Dermis blood vessel endothelial cell (primary cell): ENCODE data around the gene PREX1. TPM values are rescaled to one million over a fixed set of nuclear protein-coding genes. Genes with fewer than 3 reads are reported as not detected.

Experiments used
- DNase-seq: peaks from one replicate; pipeline ENCODE4 v3.0.0; 2010
- total RNA-seq: library from RNA; depleted of rRNA; stranded (reverse); fragments of >200 nt; gene quantifications from 2 replicates; pipeline ENCODE4 v1.2.3, GENCODE V29; 2014

The PREX1 gene
- total RNA-seq, 1 donor from 2014 or later: 63.1 TPM

DNA sequence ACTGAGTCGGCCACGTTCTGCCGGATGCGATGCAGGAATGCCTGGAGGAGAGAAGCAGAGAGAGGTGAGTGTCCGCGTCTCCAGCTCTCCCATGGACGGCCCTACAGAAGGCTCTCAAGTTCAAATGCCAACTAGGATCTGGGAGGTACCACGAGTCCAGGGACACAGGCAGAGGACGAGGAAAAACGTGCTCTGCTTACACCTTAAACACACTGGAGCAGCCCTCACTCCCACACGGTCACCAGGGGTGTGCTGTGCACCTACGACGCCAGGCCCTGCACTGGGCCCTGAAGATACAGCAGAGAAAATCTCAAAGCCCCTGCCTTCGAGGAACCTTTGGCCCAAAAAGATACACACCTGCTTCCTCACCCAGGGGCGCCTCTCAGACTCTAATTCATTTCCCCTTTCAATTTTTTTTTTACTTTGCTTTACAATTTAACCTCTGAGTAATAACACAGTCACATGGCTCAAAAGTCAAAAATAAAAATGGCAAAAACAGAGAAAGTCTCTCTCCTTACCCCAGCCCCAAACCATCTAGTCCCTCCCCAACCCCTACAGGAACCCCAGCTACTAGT lies 79.9 kb downstream of the PREX1 start:
- no peak for DNase-seq

DNA sequence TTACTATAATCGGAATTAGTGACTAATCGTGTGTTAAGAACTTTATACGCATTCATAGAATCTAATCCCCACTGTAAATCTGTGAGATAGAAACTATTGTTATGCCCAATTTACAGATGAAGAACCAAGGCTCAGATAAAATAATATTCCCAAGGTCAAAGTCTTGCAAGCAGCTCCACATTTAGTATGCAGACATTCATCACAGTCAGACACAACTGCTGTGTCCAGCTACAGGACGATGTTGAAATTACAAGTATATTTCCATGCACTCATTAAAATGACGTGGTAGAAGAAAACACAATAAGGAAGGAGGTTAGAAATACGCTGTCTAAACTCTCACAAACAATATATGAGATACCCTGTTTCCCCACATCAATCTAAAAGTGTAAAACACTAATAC lies 82.5 kb downstream of the PREX1 start:
- DNase-seq: peak; percentile 39

DNA sequence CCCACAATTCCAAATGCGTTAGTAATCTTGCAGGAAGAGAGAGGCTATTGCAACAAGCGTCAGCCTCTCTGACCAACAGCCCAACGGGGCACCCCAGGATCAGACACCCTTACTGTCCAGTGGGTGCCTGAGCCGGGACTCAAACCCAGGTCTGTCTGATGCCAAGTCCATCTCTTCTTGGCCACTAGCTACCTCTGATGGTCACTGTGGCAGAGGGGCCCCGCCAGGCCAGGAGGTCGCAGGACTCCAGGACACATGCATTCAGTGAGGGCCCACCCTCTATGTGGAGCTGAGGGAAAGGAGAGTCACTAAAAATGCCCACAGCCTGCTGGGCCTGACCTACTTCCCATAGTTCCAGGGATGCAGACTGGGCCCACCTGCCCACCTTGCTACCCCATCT lies 83.3 kb downstream of the PREX1 start:
- no peak for DNase-seq

DNA sequence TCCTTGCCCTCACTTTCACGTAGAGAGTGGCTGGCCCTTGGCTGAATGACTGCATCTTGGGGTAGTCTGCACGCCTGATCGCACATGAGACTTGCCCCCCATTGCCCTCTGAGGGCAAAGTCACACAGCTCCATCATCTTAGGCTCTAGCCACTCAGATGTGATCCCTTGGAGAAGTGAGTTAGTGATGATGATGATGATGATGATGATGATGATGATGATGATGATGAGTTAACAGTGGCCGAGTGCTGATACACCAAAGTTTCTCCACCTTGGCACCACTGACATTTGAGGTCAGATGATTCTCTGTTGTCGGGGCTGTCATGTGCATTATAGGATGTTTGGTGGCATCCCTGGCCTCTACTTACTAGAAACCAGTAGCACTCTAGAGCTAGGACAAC lies 84.0 kb downstream of the PREX1 start:
- DNase-seq: no peak

DNA sequence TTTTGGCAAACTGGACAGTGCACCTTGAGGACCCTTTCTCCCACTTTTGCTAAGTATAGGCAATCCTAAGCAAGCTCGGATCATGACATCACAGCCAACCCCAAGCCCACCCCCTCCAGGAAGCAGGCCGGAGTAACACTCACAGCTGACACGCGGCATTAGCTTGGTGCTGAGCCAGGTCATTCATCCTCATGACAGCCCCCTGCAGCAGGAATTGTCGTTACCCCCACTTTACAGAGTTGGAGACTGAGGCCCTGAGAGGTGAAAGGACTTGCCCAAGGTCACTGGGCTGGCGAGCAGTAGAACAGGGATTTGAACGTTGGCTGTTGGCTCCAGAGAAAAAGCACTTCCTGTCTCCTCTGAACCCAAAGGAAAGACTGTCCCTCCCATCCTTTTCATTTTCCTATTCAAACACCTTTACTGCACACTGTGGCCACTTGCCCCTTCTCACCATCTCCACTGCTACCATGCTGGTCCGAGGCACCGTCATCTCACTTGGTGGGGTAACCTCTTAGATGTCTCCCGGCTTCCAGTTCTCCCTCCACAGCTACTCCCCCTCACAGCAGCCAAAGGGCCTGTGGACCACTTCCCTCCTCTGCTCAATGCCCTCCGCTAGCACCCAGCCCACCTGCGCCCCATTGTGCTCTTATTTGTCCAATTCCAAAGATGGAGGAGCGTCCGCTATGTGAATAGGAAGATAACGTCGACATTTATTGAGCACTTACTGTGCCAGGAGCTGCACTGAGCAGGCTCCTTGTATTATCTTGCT lies 84.7 kb downstream of the PREX1 start:
- peak; percentile 45 for DNase-seq

DNA sequence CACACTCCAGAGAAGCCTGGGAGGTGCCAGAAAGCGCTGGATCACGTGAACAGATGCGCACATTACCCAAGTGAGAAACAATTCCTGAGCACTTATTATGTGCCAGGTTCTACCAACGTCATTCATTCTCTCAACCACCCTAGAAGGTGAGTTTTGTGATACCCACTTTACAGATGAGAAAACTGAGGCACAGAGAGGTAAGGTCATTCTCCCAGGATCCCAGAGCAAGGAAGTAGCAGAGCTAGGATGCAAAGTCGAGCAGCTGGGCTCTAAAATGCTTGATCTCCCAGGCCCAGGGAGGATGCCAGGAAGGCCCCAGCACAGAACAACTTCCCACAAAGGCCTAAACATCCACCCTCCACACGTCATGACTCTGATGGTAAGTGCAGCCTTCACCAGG lies 85.6 kb downstream of the PREX1 start:
- no peak for DNase-seq

DNA sequence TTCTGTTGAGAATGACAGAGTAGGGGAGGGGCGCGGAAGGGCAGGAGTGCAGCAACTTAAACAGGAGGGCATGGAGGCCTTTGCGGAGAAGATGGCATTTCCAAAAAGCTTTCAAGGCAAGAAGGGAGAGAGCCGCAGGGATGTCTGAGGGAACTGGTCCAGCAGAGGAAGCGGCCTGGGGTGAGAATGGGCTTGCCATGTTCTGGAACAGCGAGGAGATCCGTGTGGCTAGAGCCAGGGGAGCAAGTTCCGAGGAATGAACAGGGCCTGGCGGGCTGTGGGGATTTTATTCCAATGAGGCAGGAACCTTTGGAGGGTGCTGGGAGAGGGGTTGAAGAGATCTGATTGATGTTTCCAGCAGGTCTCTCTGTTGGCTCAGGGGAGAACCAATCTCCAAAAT lies 86.1 kb downstream of the PREX1 start:
- DNase-seq: no peak

DNA sequence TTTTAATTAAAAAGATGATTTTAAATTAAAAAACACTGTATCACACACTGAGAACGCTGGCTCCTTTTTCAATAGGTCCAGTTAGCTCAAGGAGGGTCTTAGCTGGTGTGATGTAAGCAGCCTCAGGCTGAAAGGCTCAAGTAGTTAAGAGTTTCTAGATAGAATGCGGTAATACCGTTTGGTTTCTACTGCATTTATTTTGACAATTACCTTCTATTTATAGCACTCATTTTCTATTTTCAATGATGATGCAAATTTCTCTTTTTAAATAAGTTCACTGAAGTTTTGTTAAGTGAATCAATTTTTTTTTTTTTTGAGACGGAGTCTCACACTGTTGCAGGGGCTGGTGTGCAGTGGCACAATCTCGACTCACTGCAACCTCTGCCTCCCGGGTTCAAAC lies 87.1 kb downstream of the PREX1 start:
- no peak for DNase-seq

DNA sequence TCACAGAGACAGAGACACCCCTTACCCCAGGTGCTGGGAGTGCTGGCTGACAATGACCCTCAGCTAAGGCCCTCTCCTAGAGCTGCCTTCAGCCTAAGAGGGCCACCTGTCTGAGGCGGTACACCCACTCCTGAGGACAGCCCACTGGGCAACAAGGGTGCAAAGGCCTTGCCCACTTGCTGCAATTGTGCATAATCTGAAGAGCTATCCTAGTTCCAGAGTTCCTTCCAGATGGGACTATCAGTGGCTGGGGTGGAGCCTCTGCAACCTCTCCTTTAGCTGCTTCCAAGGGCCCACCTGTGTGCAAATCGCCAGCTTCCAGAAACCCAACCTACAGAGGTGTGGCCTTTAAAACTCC lies 87.5 kb downstream of the PREX1 start:
- DNase-seq: no peak

DNA sequence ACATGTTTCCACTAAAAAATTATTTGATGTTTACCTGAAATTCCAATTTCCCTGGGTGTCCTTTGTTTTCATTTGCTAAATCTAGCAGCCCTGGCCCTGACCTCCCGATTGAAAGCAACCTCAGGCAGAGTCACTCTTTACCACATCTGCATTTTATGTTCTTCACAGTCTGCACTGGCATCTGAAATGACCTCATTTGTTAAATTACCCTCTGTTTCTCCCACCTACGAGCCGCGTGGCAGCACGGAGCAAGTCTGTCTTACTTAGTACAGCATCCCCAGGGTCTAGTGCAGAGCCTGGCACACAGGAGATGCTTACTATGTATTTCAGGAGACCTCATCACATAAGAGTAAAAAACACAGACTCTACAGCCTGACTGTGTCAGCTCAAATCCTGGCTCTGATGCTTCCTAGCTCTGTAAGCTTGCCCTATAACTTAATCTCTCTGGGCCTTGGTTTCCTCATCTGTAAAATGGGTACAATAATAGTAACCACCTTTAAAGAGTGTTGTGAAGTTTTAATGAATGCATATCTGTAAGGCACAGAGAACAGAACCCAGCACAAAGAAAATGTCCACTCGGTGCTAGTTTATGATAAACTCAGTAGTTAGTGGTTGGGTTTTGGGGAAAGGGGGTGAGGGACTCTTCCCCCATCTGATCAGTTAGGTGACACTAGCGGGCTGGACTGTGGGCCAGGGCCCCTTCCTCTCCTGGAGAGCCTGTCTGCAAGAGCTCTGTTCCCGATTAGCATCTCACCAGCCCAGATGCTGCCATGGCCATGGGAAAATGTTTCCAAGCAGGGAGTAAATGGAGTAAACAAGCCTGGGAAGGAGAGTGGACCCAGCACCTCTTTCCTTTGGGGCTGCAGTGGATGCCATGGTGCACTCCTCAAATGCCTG lies 88.2 kb downstream of the PREX1 start:
- no peak for DNase-seq

DNA sequence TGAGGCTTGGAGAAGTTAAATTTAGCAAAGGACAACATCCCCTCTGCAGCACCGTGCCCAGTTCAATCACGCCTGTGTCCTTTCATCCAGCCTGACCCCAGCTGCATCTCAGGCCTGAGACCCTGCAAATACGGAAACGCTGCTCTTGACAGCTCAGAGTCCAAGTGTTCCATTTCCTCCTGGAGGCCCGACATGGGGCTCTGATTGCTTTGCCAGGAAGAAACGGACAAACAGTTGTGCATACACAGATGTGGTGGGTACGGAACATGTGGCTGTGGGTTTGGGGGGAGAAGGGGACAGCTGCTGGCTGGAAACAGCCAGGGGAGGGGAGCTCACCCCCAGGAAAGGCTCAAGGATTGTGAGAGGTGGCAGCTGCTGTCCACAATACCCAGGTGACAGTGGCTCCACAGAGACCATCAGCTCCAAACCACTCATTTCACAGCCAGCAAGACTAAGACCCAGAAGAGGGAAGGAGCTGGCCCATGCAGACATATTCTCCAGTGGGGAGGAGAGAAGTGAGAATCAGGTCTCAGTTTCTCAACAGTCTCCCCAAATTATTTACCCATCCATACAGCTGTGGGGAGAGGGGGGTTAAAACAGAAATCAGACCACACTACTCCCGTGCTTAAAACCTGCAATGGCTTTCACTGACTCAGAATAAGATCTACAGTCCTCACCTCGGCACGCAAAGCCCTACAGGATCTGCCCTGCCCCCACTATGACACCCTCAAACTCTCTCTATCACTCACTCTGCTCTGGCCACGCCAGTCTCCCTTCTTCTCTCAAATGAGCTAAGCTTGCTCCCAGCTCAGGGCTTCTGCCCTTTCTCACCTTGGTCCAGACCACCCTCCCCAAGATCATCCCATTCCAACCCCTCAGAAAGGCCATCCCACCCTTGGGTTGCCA lies 89.1 kb downstream of the PREX1 start:
- peak; percentile 67 for DNase-seq

DNA sequence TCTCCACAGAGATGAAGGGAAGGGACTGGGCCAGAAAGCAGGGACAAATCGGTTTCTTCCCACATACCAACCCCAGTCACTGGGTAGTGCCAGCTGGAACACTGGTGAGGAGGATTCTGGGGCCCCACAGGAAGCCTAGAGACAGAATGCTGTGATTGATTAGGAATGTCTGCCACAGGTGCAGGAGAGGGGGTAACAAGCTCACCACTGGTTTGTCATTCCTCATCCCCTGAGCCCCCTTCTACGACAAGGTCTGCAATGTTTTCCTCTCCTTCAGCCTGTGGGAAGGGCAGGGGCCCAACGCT lies 89.8 kb downstream of the PREX1 start:
- DNase-seq: no peak

DNA sequence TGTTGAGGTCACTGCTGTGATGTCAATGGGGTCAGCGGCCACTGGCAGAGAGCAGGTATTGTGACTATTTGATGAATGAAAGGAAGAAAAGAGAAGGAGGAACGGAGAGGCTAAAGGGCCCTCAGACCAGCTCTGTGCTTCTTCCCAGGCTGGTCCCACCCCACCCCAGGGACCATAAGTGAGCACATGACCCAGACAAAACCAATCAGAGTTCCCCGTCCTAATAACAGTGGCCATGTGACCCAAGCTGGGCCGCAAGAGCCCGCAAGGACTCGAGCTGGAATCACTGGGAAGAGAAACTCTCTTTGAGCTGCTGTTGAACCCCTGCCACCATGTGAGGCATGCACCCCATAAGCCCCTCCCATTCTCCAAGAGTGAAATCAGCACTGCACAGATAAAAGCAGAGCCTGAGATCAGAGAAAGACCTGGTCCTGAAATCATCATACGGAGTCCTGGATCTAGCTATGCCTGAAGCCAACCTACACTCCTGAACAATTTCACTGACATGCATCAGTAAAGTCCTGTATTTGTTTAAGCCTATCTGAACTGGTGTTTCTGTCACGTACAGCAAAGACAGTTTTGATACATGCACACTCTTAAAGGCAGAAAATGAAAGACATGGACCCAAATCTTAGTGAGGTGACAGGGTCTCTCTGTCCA lies 90.2 kb downstream of the PREX1 start:
- DNase-seq: no peak

DNA sequence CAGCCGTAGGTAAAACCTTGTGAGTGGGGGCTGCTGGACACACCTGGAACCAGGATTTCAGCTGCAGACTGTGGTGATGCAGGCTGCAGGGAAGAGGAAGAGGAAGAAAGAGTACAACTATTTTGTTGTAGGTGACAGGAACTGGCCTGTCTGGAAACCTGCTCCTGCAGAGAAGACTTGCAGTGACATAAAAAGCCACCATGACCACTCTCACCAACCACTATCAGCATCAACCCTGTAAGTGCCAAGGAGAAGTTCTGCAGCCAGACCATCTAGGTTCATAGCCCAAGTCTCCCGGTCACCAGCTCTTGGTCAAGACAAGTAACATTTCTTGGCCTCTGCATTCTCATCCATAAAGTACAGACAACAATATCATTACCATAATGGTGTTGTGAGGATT lies 91.2 kb downstream of the PREX1 start:
- no peak for DNase-seq

DNA sequence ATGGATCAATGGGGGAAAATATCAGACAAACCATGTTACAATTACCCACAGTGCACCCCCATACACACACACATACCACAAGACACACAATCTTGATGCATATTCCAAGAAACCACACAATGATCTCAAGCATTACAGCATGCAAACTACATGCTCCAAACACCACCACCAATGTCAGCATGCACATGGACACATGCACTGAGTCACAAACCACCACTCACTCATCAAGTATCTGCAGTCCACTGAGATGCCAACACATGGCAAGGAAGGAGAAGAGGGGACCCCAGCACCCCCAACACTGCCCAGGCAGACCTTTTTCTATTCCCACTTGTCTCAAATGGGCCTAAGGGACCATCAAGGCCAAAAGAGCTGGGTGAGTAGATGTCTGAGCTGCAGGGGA lies 91.6 kb downstream of the PREX1 start:
- DNase-seq: no peak

DNA sequence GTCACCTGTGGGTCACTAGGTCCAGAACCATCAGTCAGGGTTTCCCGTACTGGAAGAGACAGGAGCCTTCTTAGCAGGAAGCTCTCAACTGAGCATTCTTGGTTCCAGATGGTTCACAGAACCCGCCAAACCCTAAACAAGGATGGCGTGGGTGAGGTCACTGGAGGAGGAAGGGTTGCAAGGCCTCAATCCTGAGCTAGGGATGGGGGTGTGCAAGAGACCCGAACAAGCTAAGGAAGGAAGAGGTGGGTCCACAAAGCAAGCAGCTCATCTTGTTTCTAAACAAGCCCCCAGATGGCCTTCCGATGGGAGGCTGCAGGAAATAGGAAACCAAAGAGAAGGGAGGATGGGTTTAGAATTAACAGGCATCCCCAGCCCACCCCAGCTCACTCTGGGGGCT lies 92.7 kb downstream of the PREX1 start:
- DNase-seq: peak; percentile 61

DNA sequence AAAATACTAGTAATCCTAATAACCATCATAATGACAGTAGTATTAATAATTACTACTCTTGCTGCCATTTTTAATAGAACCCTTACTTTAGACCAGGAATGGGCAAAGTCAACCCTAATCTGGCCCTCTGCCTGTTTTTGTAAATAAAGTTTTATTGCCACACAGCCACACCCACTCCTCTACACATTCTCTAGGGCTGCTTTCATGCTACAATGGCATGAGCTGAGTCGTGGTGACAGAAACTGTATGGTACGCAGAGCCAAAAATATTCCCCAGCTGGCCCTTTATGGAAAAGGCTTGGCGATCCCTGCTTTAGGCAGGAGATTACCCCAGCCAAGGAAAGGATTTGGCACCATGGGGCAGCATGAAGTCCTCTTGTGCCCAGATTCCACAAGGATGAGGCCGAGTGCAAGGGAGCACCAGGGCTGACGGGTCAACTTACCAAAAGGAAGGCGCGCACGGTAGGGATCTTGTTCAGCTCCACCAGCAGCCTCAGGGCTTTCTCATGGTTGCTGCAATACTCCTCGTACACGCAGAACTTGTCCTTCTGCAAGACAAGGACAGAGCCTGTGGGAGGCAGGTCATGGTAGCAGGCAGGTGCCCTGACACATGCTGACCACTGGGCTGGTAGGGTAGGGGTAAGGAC lies 93.6 kb downstream of the PREX1 start:
- DNase-seq: no peak

DNA sequence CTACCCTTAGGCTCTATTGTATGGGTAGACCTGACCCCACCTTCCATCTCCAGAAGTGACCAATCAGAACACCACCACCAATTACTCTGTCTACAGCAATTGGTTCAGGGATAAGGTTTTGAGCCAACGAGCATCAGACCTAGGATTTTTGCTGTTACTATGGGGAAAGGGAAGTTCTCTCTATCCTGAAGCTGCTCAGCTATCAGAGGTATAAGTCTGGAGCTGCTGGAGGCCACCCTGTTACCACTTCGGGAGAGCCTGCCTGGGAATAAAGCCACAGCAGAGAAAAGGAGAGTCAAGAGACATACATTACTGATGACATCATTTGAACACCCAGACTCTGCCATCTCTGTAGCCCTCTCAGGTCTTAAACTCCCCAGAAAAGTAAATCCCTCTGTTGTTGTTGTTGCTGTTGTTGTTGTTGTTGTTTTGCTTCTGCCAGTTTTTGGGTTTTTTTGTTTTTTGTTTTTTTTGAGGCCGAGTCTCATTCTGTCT lies 94.5 kb downstream of the PREX1 start:
- DNase-seq: no peak

DNA sequence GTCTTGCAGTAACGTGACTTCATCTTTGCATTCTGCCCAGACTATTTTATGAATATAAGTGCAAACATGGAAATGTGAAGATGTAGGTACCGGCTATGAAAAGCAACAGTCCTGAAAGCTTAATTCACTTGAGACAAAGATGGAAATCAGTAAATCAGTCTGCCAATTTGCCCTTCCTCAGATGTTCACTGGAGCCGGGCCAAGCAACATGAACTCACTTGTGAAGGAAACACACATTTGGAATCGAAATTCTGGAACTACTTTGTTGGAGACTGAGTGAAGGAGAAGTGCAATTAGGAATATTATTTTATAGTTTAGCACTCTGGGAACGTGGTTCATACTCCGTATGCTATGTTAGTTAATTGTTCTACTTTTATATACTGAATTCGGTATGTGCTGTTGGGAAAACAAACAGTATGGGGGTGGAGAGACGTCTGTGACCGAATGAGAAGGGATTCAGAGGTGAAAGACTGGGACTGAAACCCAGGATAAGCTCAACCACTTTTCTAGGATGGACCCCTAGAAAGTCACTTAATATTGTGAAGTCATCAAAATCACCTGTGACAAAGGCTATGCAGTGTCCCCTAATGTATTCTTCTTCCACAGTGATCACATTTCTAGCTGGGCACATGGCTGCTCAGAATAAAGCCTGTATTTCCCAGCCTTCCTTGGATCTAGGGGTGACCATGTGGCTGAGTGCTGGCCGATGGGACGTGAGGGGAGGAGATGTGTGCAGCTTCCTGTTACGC lies 95.5 kb downstream of the PREX1 start:
- peak; percentile 55 for DNase-seq

DNA sequence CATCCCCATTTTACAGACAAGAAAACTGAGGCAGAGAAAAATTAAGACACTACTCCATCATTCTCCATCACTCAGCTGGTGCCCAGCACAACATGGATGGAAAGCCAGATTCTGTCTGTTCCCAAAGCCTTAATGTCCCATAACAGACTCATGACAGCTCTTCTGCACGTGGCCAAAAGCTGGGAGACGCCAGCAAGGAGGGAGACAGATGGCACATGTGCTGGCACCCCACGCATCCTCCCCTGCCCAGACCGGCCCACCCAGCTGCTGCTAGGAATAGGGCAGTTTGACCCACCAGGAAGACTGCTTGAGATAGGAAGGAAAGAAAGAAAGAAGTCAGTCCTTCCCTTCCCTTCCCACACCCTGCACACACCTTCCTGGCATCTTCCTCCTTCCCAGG lies 96.3 kb downstream of the PREX1 start:
- no peak for DNase-seq

DNA sequence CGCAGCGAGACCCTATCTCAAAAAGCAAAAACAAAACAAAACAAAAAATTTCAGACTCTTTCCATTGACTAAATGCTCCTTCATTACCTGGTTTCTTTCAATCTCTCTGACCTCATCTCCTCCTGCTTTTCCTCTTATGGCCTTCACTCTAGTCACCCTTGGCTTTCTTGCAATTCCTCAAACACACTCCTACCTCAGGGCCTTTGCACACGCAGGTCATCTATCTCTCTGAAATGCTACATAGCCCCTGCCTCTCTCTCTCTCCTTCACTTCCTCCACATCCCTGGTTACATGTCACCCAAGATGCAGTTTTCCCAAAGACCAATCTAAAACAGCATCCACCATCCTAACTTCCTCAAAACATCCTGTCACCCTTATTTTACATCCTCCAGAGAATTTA lies 96.8 kb downstream of the PREX1 start:
- DNase-seq: no peak
